Sigmoid colon (tissue), 4 donors: ENCODE results near the gene FRY.

Experiments used
- EP300 ChIP-seq, 4 donors: sonication (generic); formaldehyde crosslinking; IDR thresholded peaks; one replicate each; pipeline ENCODE4 v1.6.1; 2017; ENCODE audit warnings: antibody characterized with exemption in 4 of 4
- TF ChIP-seq, protein P1 (sequence below), 4 experiments: fragments of 450-650 bp in 3 of 4; fragments of 200-600 bp in 1 of 4; IDR thresholded peaks; one replicate each; pipeline ENCODE4 v1.5.1; 2016 to 2019; ENCODE audit warnings: antibody characterized with exemption in 4 of 4, mild to moderate bottlenecking in 3 of 4, moderate library complexity in 2 of 4

DNA sequence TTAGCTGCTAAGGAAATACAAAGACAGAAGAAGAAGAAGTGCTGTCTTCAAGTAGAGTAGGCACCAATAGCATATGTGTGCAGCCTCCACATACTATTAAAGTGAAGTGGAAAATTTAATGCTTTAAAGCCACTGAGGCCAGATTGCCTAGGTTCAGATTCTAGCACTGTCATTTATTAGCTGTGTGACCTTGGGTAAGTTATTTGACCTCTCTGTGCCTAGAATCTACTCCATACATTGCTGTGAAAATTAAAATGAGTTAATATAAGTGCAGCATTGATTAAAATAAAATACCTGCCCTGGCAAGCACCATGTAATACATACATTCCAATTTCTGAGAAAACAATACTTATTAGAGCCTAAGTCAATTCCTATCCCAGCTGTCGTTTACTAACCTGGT is 110.5 kb downstream of the FRY start:
- TF ChIP-seq, protein P1, sequence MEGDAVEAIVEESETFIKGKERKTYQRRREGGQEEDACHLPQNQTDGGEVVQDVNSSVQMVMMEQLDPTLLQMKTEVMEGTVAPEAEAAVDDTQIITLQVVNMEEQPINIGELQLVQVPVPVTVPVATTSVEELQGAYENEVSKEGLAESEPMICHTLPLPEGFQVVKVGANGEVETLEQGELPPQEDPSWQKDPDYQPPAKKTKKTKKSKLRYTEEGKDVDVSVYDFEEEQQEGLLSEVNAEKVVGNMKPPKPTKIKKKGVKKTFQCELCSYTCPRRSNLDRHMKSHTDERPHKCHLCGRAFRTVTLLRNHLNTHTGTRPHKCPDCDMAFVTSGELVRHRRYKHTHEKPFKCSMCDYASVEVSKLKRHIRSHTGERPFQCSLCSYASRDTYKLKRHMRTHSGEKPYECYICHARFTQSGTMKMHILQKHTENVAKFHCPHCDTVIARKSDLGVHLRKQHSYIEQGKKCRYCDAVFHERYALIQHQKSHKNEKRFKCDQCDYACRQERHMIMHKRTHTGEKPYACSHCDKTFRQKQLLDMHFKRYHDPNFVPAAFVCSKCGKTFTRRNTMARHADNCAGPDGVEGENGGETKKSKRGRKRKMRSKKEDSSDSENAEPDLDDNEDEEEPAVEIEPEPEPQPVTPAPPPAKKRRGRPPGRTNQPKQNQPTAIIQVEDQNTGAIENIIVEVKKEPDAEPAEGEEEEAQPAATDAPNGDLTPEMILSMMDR (IDR thresholded peaks at IDR 0.05) = no peak
- TF ChIP-seq EP300 (IDR thresholded peaks at IDR 0.05) = no peak
